DND-41 (cell line): Measurements from ENCODE around the gene COQ10B.

Experiments
- EZH2 ChIP-seq: IDR thresholded peaks from 3 replicates; pipeline ENCODE4 v1.6.1; 2012; ENCODE audit warnings: borderline replicate concordance, low read depth, mild to moderate bottlenecking, moderate library complexity, low read length, inconsistent platforms; ENCODE audit not compliant: severe bottlenecking
- TF ChIP-seq, protein P1 (sequence below): IDR thresholded peaks from 2 replicates; pipeline ENCODE4 v1.5.1; 2012; ENCODE audit warnings: borderline replicate concordance, low read length, moderate library complexity, mild to moderate bottlenecking; ENCODE audit not compliant: poor library complexity, severe bottlenecking; ENCODE audit errors: extremely low read depth

DNA sequence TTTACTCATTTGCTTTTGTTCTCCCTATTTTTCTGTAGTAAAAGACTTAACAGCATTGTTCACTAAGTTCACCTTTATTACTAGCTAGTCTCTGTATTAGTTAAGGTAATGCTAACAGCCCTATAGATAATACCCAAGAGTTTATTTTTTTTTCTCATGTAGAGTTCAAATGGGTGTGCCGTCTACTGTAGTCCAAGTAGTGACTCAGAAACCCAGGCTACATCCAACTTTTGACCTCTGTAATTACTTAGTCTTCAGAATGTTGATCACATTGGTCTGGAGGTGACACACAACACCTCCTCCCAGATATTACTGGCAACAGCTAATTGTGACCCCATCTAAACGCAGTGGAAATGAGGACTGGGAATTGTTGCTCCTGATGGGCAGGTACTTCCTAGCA, 7.7 kb downstream of the COQ10B start:
- TF ChIP-seq, protein P1, sequence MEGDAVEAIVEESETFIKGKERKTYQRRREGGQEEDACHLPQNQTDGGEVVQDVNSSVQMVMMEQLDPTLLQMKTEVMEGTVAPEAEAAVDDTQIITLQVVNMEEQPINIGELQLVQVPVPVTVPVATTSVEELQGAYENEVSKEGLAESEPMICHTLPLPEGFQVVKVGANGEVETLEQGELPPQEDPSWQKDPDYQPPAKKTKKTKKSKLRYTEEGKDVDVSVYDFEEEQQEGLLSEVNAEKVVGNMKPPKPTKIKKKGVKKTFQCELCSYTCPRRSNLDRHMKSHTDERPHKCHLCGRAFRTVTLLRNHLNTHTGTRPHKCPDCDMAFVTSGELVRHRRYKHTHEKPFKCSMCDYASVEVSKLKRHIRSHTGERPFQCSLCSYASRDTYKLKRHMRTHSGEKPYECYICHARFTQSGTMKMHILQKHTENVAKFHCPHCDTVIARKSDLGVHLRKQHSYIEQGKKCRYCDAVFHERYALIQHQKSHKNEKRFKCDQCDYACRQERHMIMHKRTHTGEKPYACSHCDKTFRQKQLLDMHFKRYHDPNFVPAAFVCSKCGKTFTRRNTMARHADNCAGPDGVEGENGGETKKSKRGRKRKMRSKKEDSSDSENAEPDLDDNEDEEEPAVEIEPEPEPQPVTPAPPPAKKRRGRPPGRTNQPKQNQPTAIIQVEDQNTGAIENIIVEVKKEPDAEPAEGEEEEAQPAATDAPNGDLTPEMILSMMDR = no peak
- TF ChIP-seq EZH2 = no peak
